Type B pancreatic cell (in vitro differentiated cells): ENCODE data around the gene RUNX1. TPM values are rescaled to one million over a fixed set of nuclear protein-coding genes. Genes with fewer than 3 reads are reported as not detected.

ENCODE experiments used
- DNase-seq: peaks from one replicate; pipeline ENCODE4 v3.0.0; 2021; ENCODE audit warnings: mixed read lengths; ENCODE audit not compliant: unreplicated experiment; ENCODE audit errors: extremely low spot score
- H3K27ac Mint-ChIP-seq: 2 replicates; pipeline ENCODE4 v1.8.0; 2021; ENCODE audit warnings: mild to moderate bottlenecking, mixed read lengths
- H3K27me3 Mint-ChIP-seq: 2 replicates; pipeline ENCODE4 v1.8.0; 2021; ENCODE audit warnings: mixed read lengths
- H3K36me3 Mint-ChIP-seq: 2 replicates; pipeline ENCODE4 v1.8.0; 2021; ENCODE audit warnings: mixed read lengths
- H3K4me1 Mint-ChIP-seq: one replicate; pipeline ENCODE4 v1.8.0; 2021; ENCODE audit warnings: mixed read lengths; ENCODE audit not compliant: unreplicated experiment
- H3K4me3 Mint-ChIP-seq: 2 replicates; pipeline ENCODE4 v1.8.0; 2021; ENCODE audit warnings: mild to moderate bottlenecking, mixed read lengths
- H3K9me3 Mint-ChIP-seq: 2 replicates; pipeline ENCODE4 v1.8.0; 2021; ENCODE audit warnings: mixed read lengths
- CTCF ChIP-seq: fragments of 200-600 bp; sonication (generic); conservative IDR thresholded peaks from 2 replicates; pipeline ENCODE4 v1.5.0; 2021; ENCODE audit warnings: antibody characterized with exemption, mild to moderate bottlenecking
- total RNA-seq: library from RNA; stranded (reverse); gene quantifications from 2 replicates; pipeline ENCODE4 v1.2.1, GENCODE V29; 2021; ENCODE audit warnings: low replicate concordance

The RUNX1 gene
- total RNA-seq, 1 donor from 2014 or later, result 11.9 TPM

- Mint-ChIP-seq H3K4me3 (no peak overlapping the region), H3K4me1 (no peaks in the 10 kb centered on the region), H3K36me3 (no peaks in the 10 kb centered on the region), H3K27me3 (peaks cover 7% of the 10 kb centered on the region), H3K9me3 (no peaks in the 10 kb centered on the region), H3K27ac (no peak overlapping the region)
- no peak for TF ChIP-seq CTCF
- DNase-seq, result no peak
Observed at GRCh38 chr21:35062016-35062415, 12.9 kb upstream of the RUNX1 start.

- H3K27me3 Mint-ChIP-seq, result peaks cover 7% of the 10 kb centered on the region
- TF ChIP-seq CTCF, result no peak
- H3K4me3 Mint-ChIP-seq, result no peak overlapping the region
- no peaks in the 10 kb centered on the region for H3K4me1 Mint-ChIP-seq
- no peaks in the 10 kb centered on the region for H3K9me3 Mint-ChIP-seq
- H3K36me3 Mint-ChIP-seq, result no peaks in the 10 kb centered on the region
- no peak overlapping the region for H3K27ac Mint-ChIP-seq
- DNase-seq, result no peak
Observed at GRCh38 chr21:35059742-35060141, 10.6 kb upstream of the RUNX1 start.

GRCh38 chr21:35058058-35058457, 9.0 kb upstream of the RUNX1 start:
- Mint-ChIP-seq H3K36me3 (no peaks in the 10 kb centered on the region), H3K4me1 (peaks cover 6% of the 10 kb centered on the region), H3K27me3 (peaks cover 12% of the 10 kb centered on the region), H3K4me3 (no peak overlapping the region), H3K9me3 (no peaks in the 10 kb centered on the region), H3K27ac (no peak overlapping the region)
- no peak for TF ChIP-seq CTCF
- no peak for DNase-seq

- no peak for TF ChIP-seq CTCF
Observed at GRCh38 chr21:35057428-35057827, 8.3 kb upstream of the RUNX1 start.

GRCh38 chr21:35053356-35054096, 4.4 kb upstream of the RUNX1 start:
- DNase-seq, result no peak
- H3K4me3 Mint-ChIP-seq, result no peak overlapping the region
- no peaks in the 10 kb centered on the region for H3K9me3 Mint-ChIP-seq
- peaks cover 10% of the 10 kb centered on the region for H3K27me3 Mint-ChIP-seq
- no peak overlapping the region for H3K27ac Mint-ChIP-seq
- H3K4me1 Mint-ChIP-seq, result peaks cover 21% of the 10 kb centered on the region
- peak; percentile 27 for TF ChIP-seq CTCF
- H3K36me3 Mint-ChIP-seq, result no peaks in the 10 kb centered on the region

More at GRCh38 chr21:35057428-35057827, 8.3 kb upstream of the RUNX1 start:
- Mint-ChIP-seq H3K4me3 (no peak overlapping the region), H3K27ac (no peak overlapping the region), H3K36me3 (no peaks in the 10 kb centered on the region), H3K9me3 (no peaks in the 10 kb centered on the region), H3K4me1 (peaks cover 6% of the 10 kb centered on the region), H3K27me3 (peaks cover 12% of the 10 kb centered on the region)
- no peak for DNase-seq
